GM21360 (cell line): ENCODE data around the gene PEX6.

Experiments used
- ATAC-seq: cut with Tn5 transposase; IDR thresholded peaks from one replicate; pipeline ENCODE4 v1.9.1; 2021; ENCODE audit warnings: mild to moderate bottlenecking, moderate library complexity; ENCODE audit not compliant: unreplicated experiment

The PEX6 gene

DNA sequence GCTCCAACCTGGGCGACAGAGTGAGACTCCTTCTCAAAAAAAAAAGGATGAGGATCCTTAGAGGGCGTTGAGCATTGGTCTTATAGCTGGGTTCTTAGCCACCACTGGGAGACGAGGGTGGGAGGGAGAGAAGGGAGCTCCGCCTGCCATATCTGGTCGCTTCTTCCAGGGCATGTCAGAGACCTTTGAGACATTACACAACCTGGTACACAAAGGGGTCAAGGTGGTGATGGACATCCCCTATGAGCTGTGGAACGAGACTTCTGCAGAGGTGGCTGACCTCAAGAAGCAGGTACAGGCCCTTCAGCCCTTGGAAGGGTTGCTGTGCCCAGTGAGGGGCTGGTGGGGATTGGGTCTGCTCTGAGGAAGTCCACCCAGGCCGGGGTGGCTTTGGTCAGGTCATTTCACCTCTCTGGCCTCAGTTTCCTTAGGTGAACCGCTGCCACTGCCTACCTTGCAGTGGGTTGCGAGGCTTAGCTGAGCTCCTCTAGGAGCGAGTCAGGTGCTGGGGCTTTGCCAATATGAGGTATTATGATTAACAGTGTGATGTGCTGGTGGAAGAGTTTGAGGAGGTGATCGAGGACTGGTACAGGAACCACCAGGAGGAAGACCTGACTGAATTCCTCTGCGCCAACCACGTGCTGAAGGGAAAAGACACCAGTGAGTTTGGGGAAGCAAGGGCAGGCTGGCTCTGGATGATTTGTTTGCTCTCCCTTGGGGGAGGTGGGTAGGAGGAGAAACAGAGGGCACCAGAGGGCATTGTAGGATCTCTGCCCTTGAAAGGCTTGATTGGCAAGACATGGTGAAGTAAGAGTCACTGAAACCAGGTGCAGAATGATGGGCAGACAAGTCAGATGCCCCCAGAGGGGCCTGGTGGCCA, 41.2 kb downstream of the PEX6 start:
- no peak for ATAC-seq

GRCh38 chr6:42936398-42936797, 42.6 kb downstream of the PEX6 start:
- ATAC-seq: no peak

GRCh38 chr6:42935322-42935721, 43.7 kb downstream of the PEX6 start:
- no peak for ATAC-seq

GRCh38 chr6:42933205-42933604, 45.8 kb downstream of the PEX6 start:
- ATAC-seq: no peak

DNA sequence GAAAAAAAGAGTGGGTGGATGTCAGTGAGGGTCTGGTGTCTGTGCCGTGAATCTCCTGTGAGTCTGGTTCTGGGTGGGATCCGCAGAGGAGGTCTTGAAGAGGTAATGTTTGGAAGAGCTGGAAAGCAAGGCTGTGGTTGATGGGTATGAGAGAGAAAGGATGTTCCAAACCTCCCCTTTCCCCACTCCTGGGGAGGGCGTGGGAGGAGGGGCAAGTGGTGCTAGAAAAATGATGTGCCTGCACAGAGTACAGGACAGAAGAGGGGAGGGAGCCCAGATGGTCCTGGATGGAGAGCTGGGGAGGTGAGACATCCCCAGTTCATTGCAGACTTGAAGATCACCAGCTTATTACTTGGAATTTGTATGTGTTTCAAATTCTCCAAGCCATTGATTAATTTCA, 46.6 kb downstream of the PEX6 start:
- no peak for ATAC-seq

DNA sequence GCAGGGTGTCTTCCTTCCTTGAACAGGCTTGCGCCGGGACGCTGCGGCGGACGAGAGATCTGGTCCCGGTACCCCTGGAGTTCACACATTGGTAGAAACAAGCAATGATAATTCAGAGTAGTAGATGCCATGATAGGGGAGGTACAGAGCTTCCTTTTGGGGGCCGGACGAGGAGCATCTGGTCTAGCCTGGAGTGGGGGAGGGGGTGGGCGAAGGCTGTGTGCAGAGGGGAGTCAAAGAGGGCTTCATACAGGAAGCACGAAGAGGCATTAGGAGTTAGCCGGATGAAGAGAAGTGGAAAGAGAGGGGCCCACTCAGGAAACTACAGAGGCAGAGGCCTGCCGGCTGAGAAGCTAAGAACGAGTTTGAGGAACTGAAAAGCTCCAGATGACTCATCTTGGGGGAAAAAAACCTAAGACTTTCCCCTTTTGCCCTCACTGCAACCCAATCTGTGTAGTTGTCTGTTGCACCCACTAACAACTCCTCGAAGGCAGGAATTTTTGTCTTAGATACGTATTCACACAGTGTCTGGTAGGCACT, 49.1 kb downstream of the PEX6 start:
- ATAC-seq: peak; percentile 56

DNA sequence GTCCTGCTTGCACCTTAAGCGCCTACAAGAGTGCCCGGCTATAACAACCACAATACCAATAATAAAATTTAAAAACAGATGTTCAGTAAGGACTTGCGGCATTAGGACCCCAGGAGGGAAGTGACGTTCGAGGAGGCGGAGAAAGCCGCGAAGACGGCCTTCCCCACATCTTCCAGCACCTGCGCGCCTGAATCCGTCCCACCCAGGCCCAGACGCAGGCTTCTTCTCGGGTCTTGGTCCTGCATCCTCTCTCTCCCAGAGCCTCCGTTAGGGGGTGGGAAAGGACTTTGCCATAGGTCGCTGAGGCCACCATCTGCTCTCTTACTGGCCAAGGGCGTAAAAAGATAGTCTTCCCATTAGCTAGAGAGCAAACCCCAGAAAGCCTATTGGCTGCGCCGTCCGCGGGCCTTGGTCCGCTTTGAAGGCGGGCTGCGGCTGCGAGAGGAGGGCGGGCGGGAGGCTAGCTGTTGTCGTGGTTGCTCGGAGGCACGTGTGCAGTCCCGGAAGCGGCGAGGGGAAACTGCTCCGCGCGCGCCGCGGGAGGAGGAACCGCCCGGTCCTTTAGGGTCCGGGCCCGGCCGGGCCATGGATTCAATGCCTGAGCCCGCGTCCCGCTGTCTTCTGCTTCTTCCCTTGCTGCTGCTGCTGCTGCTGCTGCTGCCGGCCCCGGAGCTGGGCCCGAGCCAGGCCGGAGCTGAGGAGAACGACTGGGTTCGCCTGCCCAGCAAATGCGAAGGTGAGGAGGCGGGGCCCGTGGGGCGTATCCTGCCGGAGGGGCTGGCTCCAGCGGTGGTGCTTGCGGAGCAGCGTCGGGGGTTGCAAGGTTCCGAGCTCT, 49.8 kb downstream of the PEX6 start, which contains the start of gene CNPY3:
Gene CNPY3, plus strand, starts transcription at position 495 of the 835 bp plus-strand sequence. Its CDS starts 91 bp downstream, at position 586.
- peak; percentile 60 for ATAC-seq

DNA sequence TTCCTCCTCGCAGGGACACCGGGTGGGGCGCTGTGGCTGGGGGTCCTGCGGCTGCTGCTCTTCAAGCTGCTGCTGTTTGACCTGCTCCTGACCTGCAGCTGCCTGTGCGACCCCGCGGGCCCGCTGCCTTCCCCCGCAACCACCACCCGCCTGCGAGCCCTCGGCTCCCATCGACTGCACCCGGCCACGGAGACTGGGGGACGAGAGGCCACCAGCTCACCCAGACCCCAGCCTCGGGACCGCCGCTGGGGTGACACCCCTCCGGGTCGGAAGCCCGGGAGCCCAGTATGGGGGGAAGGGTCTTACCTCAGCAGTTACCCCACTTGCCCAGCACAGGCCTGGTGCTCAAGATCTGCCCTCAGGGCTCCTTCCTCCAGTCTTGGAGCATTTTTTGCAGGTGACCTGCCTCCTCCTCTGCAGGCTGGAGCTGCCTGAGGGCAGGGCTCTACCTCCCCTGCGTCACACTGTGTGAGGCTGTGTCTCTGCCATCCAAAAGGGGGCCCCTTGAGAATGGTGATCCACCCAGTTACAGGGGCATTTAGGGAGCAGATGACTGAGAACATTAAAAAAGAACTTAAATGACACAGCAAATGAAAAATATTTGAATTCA, 53.6 kb downstream of the PEX6 start:
- ATAC-seq: no peak

DNA sequence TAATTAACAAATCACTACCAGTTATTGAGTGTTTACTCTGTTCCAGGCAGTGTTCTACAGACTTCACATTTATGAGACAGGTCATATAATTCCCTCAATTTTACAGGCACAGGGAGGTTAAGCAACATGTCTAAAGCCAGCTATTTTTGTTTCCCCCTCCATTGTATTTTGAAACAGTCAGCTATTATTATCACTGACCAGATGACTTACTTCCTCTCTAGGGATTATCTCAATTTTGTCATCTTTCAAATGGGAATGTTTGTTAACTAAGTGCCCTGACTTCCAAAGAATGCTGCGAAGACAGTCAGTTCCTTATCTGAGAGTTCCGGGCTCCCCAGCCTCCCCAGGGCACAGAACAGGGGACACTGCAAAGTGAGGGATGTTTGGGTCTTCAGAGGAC, 55.3 kb downstream of the PEX6 start:
- ATAC-seq: no peak

GRCh38 chr6:42921801-42922200, 57.2 kb downstream of the PEX6 start:
- no peak for ATAC-seq

DNA sequence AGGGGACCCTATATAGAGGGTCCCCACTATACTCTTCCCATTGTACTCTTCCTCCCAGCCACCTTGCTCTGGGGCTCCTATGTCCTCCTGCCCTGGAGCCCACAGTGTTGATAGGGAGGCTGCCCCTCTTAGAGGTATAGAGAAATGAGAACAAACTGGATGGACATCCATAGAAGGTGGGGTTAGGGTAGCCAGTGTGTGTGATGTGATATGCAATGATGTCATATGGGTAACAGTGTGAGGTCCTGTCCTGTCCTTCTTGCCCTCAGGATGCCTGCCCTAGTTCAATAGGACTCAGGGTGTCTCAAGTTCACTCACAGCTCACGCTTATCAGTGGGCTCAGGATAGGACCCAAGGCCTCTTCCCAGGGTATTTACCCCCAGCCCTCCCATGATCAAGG, 62.7 kb downstream of the PEX6 start:
- no peak for ATAC-seq

- no peak for ATAC-seq
Measured at GRCh38 chr6:42915732-42916131, 63.2 kb downstream of the PEX6 start, which contains the start of gene PTCRA. PTCRA (plus strand) TSS chr6:42916053; CDS start chr6:42916070, 17 bp downstream.

- no peak for ATAC-seq
Measured at GRCh38 chr6:42914546-42914945, 64.4 kb downstream of the PEX6 start.
